GM19238 (cell line): Measurements from ENCODE around the gene EFCAB10.
A peak's percentile ranks its signal among the peaks of the same experiment; 100 is the strongest.
"Not testable (repeated sequence)": the region's sequence is repeated elsewhere in the genome, so short reads cannot be mapped to it uniquely, and the experiment has no call there.

Source experiments
- DNase-seq: peaks from one replicate; pipeline ENCODE4 v3.0.0; 2011; ENCODE audit warnings: low spot score; ENCODE audit not compliant: insufficient read length

EFCAB10 gene

DNA sequence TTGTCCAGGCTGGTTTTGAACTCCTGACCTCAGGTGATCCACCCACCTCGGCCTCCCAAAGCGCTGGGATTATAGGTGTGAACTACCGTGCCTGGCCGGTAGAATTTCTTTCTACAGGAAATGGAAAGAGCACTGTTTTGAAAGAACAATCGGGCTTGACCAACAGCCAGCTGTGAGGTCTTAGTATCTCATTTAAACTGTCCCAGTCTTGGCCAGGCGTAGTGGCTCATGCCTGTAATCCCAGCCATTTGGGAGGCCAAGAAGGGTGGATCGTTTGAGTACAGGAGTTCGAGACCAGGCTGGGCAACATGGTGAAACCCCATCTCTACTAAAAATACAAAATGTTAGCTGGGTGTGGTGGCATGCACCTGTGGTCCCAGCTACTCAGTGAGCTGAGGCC lies 17.8 kb upstream of the EFCAB10 start:
- DNase-seq: not testable (repeated sequence)

DNA sequence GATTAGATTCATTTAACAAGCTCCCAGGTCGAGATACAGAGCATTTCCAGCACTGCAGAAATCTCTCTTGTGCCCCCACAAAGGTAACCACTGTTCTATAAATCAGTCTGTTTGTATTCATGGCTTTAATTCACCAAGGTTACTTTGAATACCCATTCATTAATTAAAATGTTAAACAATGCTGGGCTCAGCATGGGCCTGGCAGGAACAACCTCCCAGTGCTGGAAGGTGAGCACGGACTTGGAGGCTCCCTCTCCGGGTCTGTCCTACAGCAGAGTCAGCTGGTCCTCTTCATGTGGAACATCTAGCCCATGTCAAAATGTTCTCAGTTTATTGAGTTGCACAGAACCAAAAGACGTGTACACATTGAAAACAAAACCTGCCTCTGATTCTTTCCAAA lies 15.6 kb upstream of the EFCAB10 start:
- no peak for DNase-seq

DNA sequence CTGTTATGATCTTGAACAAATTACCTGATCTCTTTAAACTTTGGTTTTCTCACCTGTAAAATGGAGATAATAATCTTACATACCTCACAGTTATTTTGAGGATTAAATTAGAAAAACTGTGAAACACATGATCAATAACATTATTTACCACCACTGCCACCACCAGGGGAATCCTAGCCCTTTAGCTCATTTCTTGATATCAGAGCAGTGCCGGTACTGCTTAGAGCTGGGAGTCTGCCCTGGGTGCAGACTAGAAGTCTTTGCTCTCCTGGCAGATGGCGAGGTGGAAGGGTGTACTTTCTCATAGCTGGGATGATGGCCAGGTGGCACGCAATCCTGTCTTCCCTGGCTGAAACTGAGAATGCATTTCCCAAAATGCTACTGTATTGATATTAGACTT lies 12.7 kb upstream of the EFCAB10 start:
- DNase-seq: no peak

DNA sequence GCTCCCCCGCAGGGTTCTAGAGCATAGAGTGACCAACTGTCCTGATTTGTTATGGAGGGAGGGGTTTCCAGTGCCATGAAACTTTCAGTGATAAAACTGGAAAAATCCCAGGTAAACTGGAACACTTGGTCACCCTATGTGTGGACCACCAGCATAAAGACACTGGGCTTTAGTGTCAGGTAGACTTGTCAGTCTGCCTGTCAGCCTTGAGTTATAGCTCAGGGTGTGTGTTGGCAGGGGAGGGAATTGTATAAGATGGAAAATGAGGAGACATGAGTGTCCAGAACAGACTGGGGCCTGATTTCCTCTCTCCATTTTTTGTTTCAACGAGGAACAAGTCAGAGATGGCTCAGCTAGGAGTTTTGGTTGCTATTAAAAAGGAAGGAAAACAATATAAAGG lies 10.2 kb upstream of the EFCAB10 start:
- no peak for DNase-seq

DNA sequence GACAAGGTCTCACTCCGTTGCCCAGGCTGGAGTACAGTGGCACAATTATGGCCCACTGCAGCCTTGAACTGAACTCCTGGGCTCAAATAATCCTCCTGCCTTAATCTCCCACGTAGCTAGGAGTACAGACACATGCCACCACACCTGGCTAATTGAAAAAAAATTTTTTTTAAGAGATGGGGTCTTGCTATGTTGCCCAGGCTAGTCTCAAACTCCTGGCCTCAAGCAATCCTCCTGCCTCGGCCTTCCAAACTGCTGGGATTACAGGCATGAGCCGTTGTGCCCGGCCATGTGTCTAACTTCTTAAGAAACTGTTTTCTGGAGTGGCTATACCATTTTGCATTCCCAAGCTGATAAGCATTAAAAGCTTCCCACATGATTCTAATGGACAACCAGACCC lies 9.5 kb upstream of the EFCAB10 start:
- no peak for DNase-seq

DNA sequence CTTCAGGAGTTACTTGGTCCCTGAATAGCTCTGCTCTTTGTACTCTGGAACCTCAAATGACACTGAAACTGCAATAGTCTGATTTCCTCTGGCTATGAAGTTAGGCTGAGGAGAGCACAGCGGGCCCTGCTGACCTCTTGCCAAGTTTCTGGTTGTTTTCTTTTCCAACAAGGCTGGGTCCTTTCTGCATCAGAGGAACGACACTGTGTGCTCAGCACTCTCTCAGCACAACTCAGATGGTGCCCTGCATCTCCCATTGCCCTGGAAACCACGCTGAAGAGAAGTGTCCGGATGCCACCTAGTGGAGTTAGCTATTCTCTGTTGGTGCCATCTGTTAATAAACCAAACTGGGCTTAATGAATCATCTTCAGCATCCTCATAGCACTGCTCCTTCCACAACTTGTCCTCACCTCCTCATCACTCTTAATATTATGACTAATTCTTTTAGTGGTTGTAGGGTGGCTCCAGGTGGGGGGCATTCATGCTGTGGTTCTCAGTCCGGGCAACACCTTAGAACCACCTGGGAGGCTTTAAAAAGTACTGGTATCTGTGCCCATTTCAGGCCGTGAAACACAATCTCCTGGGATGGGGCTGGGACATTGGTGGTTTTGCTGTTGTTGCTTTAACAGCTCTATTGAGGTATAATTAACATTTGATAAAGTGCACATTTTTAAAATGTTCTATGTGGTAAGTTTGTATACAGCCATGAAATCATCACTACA lies 8.2 kb upstream of the EFCAB10 start:
- peak; percentile 38 for DNase-seq

DNA sequence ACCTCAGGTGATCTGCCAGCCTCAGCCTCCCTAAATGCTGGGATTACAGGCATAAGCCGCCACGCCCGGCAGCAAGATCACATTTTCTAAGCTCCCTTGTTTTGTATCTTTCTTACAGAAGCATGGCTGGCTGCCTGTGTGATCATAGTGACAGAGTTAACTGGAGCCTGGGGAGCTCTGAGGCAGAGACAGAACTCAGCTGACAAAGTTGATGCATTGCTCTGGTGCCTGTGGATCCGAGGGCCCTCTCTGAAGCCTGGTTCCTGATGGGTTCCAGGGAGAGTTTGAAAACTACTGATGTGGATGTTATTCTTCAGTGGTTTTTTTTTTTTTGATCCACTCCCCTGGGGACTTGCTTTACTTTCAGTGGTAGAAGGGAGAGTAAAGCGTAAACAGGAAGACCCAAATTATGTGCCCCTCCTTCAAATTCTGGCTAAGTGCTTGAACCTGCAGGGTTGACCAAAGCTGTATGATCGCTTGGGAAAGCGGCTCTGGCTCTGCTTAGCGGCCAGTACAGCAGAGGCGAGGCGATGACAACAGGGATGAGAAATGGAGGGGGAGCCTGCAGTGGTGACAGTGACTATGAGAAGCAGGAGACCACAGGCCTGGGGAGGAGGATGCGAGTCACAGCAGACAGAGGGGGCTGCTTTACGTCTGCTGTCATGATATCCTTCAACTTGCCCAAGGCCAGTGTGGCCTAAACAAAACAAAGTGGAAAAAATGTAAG lies 6.8 kb upstream of the EFCAB10 start:
- no peak for DNase-seq

DNA sequence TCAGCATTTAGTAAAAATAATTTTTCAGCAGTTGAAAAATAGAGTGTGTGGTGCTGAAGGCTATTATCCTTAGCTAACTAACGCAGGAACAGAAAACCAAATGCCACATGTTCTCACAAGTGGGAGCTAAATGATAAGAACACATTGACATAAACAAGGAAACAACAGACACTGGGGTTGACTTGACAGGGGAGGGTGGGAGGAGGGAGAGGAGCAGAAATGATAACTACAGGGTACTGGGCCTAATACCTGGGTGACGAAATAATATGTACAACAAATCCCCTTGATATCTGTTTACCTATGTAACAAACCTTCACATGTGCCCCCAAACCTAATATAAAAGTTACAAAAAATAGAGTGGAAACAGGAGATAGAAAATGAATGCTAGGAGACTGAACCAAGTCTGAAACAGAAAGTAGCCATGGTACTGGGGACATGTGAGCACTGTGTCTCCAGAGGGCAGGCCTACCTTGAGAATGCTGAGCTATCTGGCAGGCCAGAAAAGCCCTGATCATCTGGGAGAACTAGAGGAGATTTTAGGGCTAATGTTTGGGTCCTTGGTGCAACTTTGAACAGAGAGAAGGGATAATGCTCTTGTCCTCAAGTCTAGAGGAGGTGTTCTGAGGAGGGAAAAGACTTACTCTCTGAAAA lies 4.7 kb upstream of the EFCAB10 start:
- DNase-seq: no peak

DNA sequence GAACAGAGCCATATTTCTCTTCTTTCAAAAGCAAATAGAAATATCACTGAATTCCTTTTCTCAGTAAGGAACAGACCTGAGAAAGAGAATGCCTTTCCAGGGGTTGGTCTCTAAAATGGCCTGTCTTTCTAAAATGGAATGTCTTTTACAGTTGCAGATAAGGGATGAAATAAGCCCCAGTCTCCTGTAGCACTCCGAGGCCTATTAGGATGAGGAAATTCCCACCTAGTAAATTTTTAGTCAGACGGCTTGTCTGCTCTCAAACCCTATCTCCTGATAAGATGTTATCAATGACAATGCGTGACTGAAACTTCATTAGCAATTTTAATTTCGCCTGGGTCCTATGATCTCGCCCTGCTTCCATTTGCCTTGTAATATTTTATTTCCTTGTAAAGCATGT lies 2.9 kb upstream of the EFCAB10 start:
- DNase-seq: no peak

DNA sequence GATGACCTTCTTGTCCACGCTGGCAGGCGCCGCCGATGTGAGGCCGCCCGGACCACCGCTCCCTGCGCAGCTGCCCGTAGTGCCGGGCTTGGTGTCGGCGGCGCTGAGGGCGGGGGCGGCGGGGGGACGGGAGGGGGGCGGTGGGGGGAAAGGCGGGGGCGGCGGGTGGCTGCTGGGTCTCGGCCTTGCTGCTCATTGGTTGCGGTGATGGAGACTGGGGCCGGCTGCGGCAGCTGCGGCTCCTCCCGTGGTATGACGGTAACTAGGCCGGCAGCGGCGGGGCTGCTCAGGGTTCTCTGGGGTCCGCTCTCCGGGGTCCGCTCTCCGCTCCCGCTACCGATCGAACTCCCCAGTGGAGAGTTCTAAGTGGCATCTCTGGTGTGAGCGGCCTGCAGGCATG lies 1.8 kb upstream of the EFCAB10 start:
- no peak for DNase-seq

DNA sequence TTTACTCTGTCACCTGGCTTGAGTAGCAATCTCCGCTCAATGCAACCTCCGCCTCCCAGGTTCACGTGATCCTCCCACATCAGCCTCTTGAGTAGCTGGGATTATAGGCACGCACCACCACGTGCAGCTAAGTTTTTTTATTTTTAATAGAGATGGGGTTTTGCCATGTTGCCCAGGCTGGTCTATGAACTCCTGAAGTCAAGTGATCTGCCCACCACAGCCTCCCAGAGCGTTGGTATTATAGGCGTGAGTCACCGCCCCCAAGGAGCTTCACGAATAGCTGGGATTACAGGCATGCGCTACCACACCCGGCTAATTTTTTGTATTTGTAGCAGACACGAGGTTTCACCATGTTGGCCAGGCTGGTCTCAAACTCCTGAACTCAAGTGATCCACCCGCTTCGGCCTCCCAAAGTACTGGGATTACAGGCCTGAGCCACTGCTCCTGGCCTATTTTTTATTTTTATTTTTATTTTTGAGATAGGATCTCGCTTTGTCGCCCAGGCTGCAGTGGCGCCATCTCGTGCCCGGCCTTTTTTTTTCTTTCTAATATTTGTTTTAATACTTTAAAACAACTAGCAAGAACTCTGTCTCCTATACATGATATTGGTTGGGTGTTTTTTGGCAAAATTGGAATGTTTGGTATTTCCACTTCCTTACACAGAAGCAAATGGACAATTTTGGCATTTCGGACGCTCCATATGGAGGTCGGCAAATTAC lies 1.1 kb downstream of the EFCAB10 start:
- no peak for DNase-seq

DNA sequence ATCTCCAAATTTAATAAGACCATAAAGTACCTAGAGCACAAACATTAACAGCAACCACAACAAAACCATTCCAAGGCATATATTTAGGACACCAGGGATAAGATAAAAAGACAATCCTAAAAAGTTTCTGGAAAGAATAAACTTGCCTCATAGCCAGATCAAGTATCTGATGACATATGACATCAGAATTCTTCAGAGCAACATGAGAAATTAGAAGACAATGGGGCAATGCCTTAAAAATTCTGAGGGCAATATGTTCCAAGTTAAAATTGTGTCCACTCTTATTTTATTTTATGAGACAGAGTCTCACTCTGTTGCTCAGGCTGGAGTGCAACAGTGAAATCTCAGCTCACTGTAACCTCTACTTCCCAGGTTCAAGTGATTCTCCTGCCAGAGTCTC lies 2.8 kb downstream of the EFCAB10 start:
- no peak for DNase-seq

DNA sequence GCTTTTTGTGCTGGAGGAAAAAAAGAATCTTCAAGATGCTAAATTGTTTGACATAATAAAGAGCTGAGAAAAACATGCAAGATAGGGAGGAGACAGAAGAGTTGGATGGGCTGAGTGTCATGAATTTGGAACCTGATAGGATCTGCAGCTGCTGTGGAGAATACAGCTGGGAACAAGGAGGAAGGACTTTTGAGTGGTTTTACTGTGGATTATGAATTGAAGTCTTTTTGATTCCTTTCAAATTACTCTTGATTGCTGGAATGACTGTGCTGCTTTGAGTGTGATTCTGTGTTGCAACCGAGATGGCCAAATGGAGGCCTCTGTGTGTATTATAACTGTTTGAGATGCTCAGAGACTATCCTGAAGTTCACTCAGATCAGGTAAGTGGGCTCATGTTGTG lies 4.0 kb downstream of the EFCAB10 start:
- no peak for DNase-seq

DNA sequence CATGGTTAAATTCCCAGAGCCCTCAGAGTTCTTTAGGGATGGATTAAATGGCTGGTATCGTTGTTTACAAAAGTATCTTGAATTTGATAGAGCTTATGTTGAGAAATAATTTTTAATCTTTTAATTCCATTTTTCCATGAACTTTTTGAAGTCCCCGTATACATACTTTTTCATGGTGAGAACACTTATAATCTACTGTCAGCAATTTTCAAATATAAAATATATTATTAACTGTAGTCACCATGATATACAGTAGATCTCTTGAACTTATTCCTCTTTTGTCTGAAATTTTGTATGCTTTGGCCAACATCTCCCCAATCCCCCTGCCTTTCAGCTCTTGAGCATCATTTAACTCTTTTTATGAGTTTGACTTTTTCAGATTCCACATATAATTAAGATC lies 9.4 kb downstream of the EFCAB10 start:
- DNase-seq: no peak

DNA sequence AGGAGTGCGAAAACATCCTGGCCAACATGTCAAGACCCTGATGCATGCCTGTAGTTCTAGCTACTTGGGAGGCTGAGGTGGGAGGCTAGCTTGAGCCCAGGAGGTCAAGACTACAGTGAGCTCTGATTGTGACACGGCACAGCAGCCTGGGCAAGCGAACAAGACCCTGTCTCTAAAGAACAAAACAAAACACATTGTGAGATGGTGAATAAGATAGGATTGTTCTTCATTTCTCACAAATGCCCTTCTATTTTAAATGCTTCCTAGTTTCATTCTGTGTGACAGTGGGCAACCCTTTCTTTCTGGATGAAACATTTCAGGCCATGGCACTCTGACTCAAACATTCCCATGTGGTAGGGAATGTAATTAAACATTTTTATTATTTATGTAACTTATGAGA lies 13.5 kb downstream of the EFCAB10 start:
- no peak for DNase-seq

DNA sequence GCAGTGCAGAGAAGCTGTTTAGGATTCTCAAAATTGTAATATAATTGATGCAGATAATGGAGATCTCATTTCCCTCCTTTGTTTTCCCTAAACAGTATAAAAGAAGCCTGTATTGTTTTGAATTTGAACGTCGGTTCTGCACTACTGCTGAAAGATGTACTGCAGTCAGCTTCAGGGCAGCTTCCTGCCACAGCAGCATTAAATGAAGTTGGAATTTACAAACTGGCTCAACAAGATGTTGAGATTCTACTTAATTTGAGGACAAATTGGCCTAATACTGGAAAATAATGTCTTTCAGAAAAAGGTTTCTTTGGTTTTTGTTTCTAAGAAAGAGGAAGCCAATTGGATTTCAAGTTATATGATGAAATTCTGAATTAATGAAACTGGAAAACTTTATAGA lies 14.3 kb downstream of the EFCAB10 start:
- no peak for DNase-seq

DNA sequence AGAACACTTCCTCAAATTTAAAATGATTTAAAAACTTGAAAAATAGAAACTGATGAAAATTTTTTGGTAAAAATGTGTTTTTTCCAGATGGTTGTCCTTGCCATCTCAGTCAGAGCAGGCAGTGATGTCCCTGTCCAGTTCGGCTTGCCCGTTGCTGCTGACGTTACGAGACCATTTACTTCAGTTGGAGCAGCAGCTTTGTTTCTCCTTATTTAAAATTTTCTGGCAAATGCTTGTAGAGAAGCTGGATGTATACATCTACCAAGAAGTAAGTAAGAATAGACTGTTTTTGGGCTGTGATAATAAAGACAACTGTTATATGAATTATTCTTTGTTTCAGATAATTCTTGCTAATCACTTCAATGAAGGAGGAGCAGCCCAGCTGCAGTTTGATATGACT lies 16.1 kb downstream of the EFCAB10 start:
- DNase-seq: no peak

DNA sequence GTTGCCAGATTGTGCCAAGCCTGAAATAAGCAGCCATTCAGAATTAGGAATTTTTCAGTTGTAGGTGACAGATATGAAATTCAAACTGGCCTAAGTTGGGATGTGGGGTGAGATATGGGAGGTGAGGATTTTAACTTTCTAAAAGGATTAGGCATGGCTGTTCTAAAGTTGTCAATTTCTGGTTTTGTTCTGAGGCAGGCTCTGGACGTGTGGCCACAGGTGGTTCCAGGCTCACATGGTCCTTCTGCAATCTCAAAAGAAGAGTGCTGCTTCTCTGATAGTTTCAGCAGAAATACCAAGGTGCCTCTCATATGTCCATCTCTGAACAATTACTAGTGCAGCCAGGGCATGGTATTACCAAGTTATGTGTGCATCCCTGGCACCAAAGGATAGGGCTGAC lies 21.4 kb downstream of the EFCAB10 start:
- no peak for DNase-seq

DNA sequence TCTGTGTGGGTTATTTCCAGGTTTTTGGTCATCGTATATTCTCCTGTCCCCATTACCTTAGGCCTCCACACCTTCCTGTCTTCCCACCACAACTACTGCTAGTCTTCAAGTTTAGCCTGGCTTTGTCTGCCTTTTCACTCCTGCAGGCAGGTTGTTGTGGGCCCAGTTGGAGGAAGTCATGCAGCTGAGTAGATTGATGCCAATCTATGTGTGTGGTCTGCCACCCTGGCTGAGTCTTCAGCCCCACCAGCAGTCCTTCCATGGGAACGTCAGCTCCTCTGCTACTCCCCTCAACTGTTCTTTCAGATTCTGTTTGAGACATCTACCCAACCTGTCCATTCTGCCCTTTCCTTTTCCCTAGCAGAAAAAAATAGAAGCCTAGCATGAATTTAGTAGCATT lies 43.0 kb downstream of the EFCAB10 start:
- no peak for DNase-seq

DNA sequence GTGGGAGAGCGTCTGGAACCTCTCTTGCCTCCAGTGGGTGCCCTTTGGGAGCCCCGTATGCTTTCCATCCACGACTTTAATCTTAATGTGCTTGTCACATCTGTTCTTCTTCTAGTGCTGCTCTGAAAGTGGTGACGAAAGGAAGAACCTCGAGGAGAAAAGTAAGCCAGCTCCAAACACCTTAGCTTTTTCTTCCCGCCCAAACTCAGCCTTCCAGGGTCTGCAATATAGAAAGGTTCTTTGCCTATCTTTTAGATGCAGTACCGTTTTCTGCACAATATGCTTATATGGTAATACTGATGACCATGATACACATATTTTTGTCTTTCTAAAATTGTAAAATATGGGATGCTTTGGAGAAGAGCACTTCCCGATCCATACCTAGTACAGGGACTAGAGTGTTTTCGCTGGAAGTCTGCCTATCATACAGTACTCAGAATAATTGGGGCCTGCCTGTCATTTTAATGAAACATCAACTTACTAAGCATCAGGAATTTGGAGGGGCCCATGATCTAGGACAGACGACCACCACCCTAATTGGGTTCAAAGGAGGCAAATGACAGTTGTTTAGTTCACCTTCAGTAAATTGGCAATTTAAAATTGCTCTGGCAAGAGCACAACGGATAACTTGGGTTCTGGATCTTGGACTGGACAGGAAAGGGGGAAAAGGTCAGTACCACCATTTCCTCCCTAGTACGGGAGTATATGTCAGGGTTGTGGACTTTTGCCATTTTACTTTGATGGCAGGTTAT lies 48.4 kb downstream of the EFCAB10 start:
- DNase-seq: no peak
